Measurements from ENCODE around the gene MVD. TPM values are rescaled to one million over a fixed set of nuclear protein-coding genes. Genes with fewer than 3 reads are reported as not detected.
A peak's percentile ranks its signal among the peaks of the same experiment; 100 is the strongest.

MVD gene
- total RNA-seq, 3 donors from 2014 or later (not counting 1 experiment from before 2014, with no cell fraction given) = 176 to 271 (median 185) TPM

- no peaks in the 10 kb centered on the region for H3K36me3 Mint-ChIP-seq
- peak overlapping the region; percentile 18 for H3K4me3 Mint-ChIP-seq
- Histone ChIP-seq H3K27ac (ENCODE audit: low read length) (peak overlapping the region; percentile 69), H3K9me3 (ENCODE audit: control insufficient read depth, insufficient read depth, low read length) (no peaks in the 10 kb centered on the region), H3K36me3 (ENCODE audit: control insufficient read depth, insufficient read depth, low read length) (peaks cover 26% of the 10 kb centered on the region), H3K27me3 (ENCODE audit: control insufficient read depth, insufficient read depth, low read length) (no peaks in the 10 kb centered on the region), H3K4me3 (ENCODE audit: low read length) (no peak overlapping the region), H3K4me1 (ENCODE audit: control insufficient read depth, insufficient read depth, low read length) (peaks cover 47% of the 10 kb centered on the region)
- peak; percentile 16 to 56 (median 17) for ATAC-seq
- DNase-seq = peak in 1 of 2 donors; percentile 73
- 20% methylated on average over 21 of the region's 21 CpGs for WGBS (ENCODE audit: insufficient coverage)
- no peaks in the 10 kb centered on the region for H3K27me3 Mint-ChIP-seq (ENCODE audit: low read depth in 2 of 2)
- H3K9me3 Mint-ChIP-seq = no peaks in the 10 kb centered on the region
- peaks cover 7 to 35% of the 10 kb centered on the region in 2 donors for H3K4me1 Mint-ChIP-seq
- peak overlapping the region; percentile 82 to 84 for H3K27ac Mint-ChIP-seq
- no peak for TF ChIP-seq CTCF (IDR thresholded peaks at IDR 0.05)
- intact Hi-C loops (cut with micrococcal nuclease) = no loop called here
These were observed 19.0 kb upstream of the MVD start for GRCh38 chr16:88681709-88682451.

- Histone ChIP-seq H3K27ac (ENCODE audit: low read length) (peak overlapping the region; percentile 69), H3K9me3 (ENCODE audit: control insufficient read depth, insufficient read depth, low read length) (no peaks in the 10 kb centered on the region), H3K36me3 (ENCODE audit: control insufficient read depth, insufficient read depth, low read length) (peaks cover 26% of the 10 kb centered on the region), H3K4me1 (ENCODE audit: control insufficient read depth, insufficient read depth, low read length) (peaks cover 43% of the 10 kb centered on the region), H3K4me3 (ENCODE audit: low read length) (no peak overlapping the region), H3K27me3 (ENCODE audit: control insufficient read depth, insufficient read depth, low read length) (no peaks in the 10 kb centered on the region)
- intact Hi-C loops (cut with micrococcal nuclease) = no loop called here
- Mint-ChIP-seq H3K9me3 (no peaks in the 10 kb centered on the region), H3K4me1 (peaks cover 7 to 35% of the 10 kb centered on the region in 2 donors), H3K4me3 (peak overlapping the region; percentile 67), H3K27me3 (ENCODE audit: low read depth in 2 of 2) (no peaks in the 10 kb centered on the region), H3K36me3 (no peaks in the 10 kb centered on the region), H3K27ac (peak overlapping the region; percentile 82 to 84)
- WGBS (ENCODE audit: insufficient coverage) = 65% methylated on average over 31 of the region's 31 CpGs
- DNase-seq = peak in 1 of 2 donors; percentile 70
- peak in 1 of 3 donors; percentile 38 for ATAC-seq
- TF ChIP-seq CTCF (IDR thresholded peaks at IDR 0.05) = no peak
These were observed 18.3 kb upstream of the MVD start for GRCh38 chr16:88681084-88681680.

GRCh38 chr16:88680554-88681083 lies 17.7 kb upstream of the MVD start:
- Mint-ChIP-seq H3K27ac (peak overlapping the region in 1 of 2 donors; percentile 82), H3K36me3 (no peaks in the 10 kb centered on the region), H3K27me3 (ENCODE audit: low read depth in 2 of 2) (no peaks in the 10 kb centered on the region), H3K4me1 (peaks cover 7 to 35% of the 10 kb centered on the region in 2 donors), H3K4me3 (no peak overlapping the region), H3K9me3 (no peaks in the 10 kb centered on the region)
- H3K27me3 ChIP-seq (ENCODE audit: control insufficient read depth, insufficient read depth, low read length) = no peaks in the 10 kb centered on the region
- TF ChIP-seq CTCF (IDR thresholded peaks at IDR 0.05) = no peak
- H3K27ac ChIP-seq (ENCODE audit: low read length) = no peak overlapping the region
- H3K4me1 ChIP-seq (ENCODE audit: control insufficient read depth, insufficient read depth, low read length) = peaks cover 38% of the 10 kb centered on the region
- DNase-seq (no peak), ATAC-seq (no peak)
- no peak overlapping the region for H3K4me3 ChIP-seq (ENCODE audit: low read length)
- peaks cover 26% of the 10 kb centered on the region for H3K36me3 ChIP-seq (ENCODE audit: control insufficient read depth, insufficient read depth, low read length)
- no peaks in the 10 kb centered on the region for H3K9me3 ChIP-seq (ENCODE audit: control insufficient read depth, insufficient read depth, low read length)
- intact Hi-C loops (cut with micrococcal nuclease) = no loop called here
- 94% methylated on average over 5 of the region's 5 CpGs for WGBS (ENCODE audit: insufficient coverage)

All from natural killer cell (primary cell).